SU-DHL-6 (cell line): ENCODE measurements around the gene CDH16.

Experiments used
- H2AFZ ChIP-seq: fragments of 200-600 bp; sonication (generic); 2 replicates; pipeline ENCODE4 v1.6.1; 2014; ENCODE audit warnings: low read depth, mild to moderate bottlenecking, moderate library complexity, mixed read lengths, antibody characterized with exemption, low read length; ENCODE audit not compliant: severe bottlenecking
- H3F3A ChIP-seq: fragments of 200-600 bp; shearing (Covaris generic); 2 replicates; pipeline ENCODE4 v1.6.0; 2016; ENCODE audit warnings: antibody characterized with exemption, mild to moderate bottlenecking; ENCODE audit not compliant: insufficient read depth
- H3K27ac ChIP-seq: fragments of 200-600 bp; sonication (generic); 2 replicates; pipeline ENCODE4 v1.5.1; 2016; ENCODE audit warnings: low read depth, mild to moderate bottlenecking, low read length, moderate library complexity, mixed read lengths
- H3K27me3 ChIP-seq: fragments of 200-600 bp; sonication (generic), shearing (Covaris generic); 2 replicates; pipeline ENCODE4 v1.6.0; 2014; ENCODE audit warnings: mild to moderate bottlenecking, low read length
- H3K36me3 ChIP-seq: fragments of 200-600 bp; sonication (generic); 2 replicates; pipeline ENCODE4 v1.6.1; 2014; ENCODE audit warnings: mild to moderate bottlenecking, low read length, mixed read lengths
- H3K4me2 ChIP-seq: fragments of 300-600, 200-600 bp; shearing (Covaris generic), sonication (generic); 2 replicates; pipeline ENCODE4 v1.6.0; 2014; ENCODE audit warnings: low read length, low read depth, mild to moderate bottlenecking; ENCODE audit not compliant: poor library complexity, severe bottlenecking
- H3K4me3 ChIP-seq: fragments of 200-600 bp; sonication (generic); 2 replicates; pipeline ENCODE4 v1.5.1; 2014; ENCODE audit warnings: antibody characterized with exemption, low read length, mild to moderate bottlenecking, mixed read lengths; ENCODE audit not compliant: insufficient read depth, poor library complexity, severe bottlenecking
- H3K79me2 ChIP-seq: fragments of 200-600 bp; sonication (generic); 2 replicates; pipeline ENCODE4 v1.6.1; 2014; ENCODE audit warnings: mild to moderate bottlenecking, low read length, moderate library complexity; ENCODE audit not compliant: insufficient read depth
- H3K9ac ChIP-seq: fragments of 200-600 bp; sonication (generic); 2 replicates; pipeline ENCODE4 v1.7.0; 2014; ENCODE audit warnings: mild to moderate bottlenecking, low read length
- H3K9me2 ChIP-seq: fragments of 200-600 bp; sonication (generic); replicated peaks from 2 replicates; pipeline ENCODE4 v1.6.1; 2014; ENCODE audit warnings: low read length; ENCODE audit not compliant: insufficient read depth
- H3K9me3 ChIP-seq: fragments of 200-600 bp; sonication (generic); 2 replicates; pipeline ENCODE4 v1.6.1; 2014; ENCODE audit warnings: low read length, mixed read lengths; ENCODE audit not compliant: insufficient read depth
- H4K20me1 ChIP-seq: fragments of 200-600 bp; sonication (generic); 2 replicates; pipeline ENCODE4 v1.6.1; 2014; ENCODE audit warnings: low read depth, mild to moderate bottlenecking, antibody characterized with exemption, low read length, moderate library complexity, mixed read lengths
- EZH2phosphoT487 ChIP-seq: fragments of 200-600 bp; sonication (generic), shearing (Covaris generic); conservative IDR thresholded peaks from 2 replicates; pipeline ENCODE4 v1.6.1; 2018; ENCODE audit warnings: mild to moderate bottlenecking, antibody characterized with exemption, low read length, moderate library complexity, mixed read lengths
- TF ChIP-seq, protein P1 (sequence below): fragments of 200-600 bp; sonication (generic); IDR thresholded peaks from one replicate; pipeline ENCODE4 v1.5.1; 2017; ENCODE audit warnings: antibody characterized with exemption, mild to moderate bottlenecking, low read length, moderate library complexity; ENCODE audit not compliant: insufficient read depth, poor library complexity, severe bottlenecking

The CDH16 gene

DNA sequence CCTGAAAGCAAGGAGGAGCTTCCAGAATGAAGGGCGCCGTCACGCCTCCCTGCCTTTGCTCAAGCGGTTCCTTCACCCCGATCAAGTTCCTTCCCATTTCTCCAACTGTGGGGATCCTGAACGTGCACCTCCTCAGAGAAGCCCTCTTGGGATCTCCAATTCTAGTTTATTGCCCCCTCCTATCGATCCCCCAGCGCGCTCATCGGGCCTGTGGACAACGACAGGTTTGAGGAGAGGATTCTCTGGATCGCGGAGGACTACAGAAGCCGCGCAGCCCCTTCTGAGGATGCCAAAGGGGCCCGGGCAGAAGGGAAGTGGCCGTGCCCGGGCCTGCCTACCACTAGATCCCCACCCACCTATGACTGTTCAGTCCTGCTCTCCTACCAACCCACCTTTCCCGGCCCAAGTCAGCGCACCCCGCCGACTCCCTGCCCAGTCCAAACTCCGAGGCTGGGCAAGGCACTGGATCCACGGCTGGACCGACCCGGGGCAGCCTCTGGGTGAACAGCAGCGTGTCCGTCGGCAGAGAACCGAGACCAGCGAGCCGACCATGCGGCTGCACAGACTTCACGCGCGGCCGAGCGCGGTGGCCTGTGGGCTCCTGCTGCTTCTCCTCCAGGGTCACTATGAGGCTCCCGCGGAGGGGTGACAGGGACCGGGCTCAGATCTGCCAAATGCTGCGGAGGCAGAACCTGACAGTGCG, 29.6 kb upstream of the CDH16 start:
- no peak overlapping the region for H3K4me3 ChIP-seq

DNA sequence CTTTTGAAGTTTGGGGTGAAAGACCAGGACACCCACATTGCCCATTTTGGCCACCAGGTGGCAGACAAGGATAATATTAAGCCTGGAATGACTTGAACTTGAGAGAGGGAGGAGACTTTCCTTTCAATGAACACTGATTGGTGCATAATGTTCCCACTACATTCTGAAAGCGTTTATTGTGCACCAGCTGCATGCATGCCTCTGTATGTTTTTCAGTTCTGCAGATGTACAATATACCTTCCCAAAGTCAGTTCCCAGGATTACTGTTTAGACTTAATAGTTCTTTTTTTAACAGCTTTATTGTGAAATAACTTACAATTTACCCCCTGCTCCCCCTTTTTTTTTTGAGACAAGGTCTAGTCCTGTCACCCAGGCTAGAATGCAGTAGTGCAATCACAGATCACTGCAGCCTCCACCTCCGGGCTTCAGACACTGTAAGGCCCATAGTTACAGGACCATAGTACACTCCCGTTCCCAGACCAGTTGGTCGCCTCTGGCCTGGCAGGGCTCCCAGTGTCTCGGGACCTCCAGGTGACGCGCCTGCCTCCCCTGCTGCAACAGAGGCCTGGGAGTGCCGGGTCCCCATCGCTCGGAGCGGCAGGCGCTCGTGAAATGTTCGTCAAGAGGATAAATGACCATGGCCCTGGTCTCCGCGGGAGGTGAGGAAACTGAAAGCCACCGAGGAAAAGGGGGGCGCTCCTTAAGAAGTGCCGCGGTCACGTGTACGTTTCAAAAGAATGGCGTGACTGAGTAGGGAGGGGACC, 28.8 kb upstream of the CDH16 start:
- H3K9ac ChIP-seq, result no peak overlapping the region
- no peaks in the 10 kb centered on the region for H3F3A ChIP-seq
- H3K4me3 ChIP-seq, result no peak overlapping the region
- H3K79me2 ChIP-seq, result no peaks in the 10 kb centered on the region
- H3K27me3 ChIP-seq, result no peaks in the 10 kb centered on the region
- no peaks in the 10 kb centered on the region for H4K20me1 ChIP-seq
- H3K27ac ChIP-seq, result no peak overlapping the region
- H3K9me2 ChIP-seq, result no peaks in the 10 kb centered on the region
- no peaks in the 10 kb centered on the region for H3K36me3 ChIP-seq
- H3K4me2 ChIP-seq, result peak overlapping the region; percentile 17
- no peak for TF ChIP-seq EZH2phosphoT487
- TF ChIP-seq, protein P1, sequence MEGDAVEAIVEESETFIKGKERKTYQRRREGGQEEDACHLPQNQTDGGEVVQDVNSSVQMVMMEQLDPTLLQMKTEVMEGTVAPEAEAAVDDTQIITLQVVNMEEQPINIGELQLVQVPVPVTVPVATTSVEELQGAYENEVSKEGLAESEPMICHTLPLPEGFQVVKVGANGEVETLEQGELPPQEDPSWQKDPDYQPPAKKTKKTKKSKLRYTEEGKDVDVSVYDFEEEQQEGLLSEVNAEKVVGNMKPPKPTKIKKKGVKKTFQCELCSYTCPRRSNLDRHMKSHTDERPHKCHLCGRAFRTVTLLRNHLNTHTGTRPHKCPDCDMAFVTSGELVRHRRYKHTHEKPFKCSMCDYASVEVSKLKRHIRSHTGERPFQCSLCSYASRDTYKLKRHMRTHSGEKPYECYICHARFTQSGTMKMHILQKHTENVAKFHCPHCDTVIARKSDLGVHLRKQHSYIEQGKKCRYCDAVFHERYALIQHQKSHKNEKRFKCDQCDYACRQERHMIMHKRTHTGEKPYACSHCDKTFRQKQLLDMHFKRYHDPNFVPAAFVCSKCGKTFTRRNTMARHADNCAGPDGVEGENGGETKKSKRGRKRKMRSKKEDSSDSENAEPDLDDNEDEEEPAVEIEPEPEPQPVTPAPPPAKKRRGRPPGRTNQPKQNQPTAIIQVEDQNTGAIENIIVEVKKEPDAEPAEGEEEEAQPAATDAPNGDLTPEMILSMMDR, result peak; percentile 89
- H2AFZ ChIP-seq, result no peak overlapping the region
- H3K9me3 ChIP-seq, result no peaks in the 10 kb centered on the region

More for the DNA sequence above, 29.6 kb upstream of the CDH16 start:
- no peaks in the 10 kb centered on the region for H3F3A ChIP-seq
- H3K9me3 ChIP-seq, result no peaks in the 10 kb centered on the region
- TF ChIP-seq, protein P1, result no peak
- no peak for TF ChIP-seq EZH2phosphoT487
- no peaks in the 10 kb centered on the region for H3K79me2 ChIP-seq
- no peak overlapping the region for H2AFZ ChIP-seq
- no peaks in the 10 kb centered on the region for H3K9me2 ChIP-seq
- no peaks in the 10 kb centered on the region for H4K20me1 ChIP-seq
- no peaks in the 10 kb centered on the region for H3K27me3 ChIP-seq
- H3K9ac ChIP-seq, result no peak overlapping the region
- peak overlapping the region; percentile 17 for H3K4me2 ChIP-seq
- H3K27ac ChIP-seq, result no peak overlapping the region
- H3K36me3 ChIP-seq, result no peaks in the 10 kb centered on the region

DNA sequence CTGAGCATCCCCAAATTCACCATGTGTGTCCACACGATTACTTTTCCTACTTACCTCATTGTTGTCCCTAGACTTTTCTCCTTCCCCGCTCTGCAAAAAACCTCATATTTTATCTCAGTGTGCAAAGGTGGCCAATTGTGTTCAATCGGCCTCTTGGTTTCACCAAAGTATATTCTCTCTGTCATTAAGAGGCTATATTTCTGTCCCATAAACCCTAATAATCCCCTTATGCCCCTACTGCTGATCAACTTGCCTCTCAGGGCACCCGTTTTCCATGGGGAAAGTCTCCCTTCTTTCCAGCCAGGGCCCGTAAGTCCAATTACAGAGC, 28.3 kb upstream of the CDH16 start:
- TF ChIP-seq, protein P1, result no peak
- TF ChIP-seq EZH2phosphoT487, result no peak
- H3K79me2 ChIP-seq, result no peaks in the 10 kb centered on the region
- no peaks in the 10 kb centered on the region for H3K27me3 ChIP-seq
- H3K9ac ChIP-seq, result no peak overlapping the region
- no peak overlapping the region for H3K4me2 ChIP-seq
- H2AFZ ChIP-seq, result no peak overlapping the region
- H4K20me1 ChIP-seq, result no peaks in the 10 kb centered on the region
- no peaks in the 10 kb centered on the region for H3K9me3 ChIP-seq
- H3F3A ChIP-seq, result no peaks in the 10 kb centered on the region
- H3K4me3 ChIP-seq, result no peak overlapping the region
- H3K27ac ChIP-seq, result no peak overlapping the region
- no peaks in the 10 kb centered on the region for H3K9me2 ChIP-seq
- no peaks in the 10 kb centered on the region for H3K36me3 ChIP-seq
